ENCODE measurements around the gene WDR1. TPM values are rescaled to one million over a fixed set of nuclear protein-coding genes. Genes with fewer than 3 reads are reported as not detected.

The WDR1 gene
- total and polyA plus RNA-seq, 10 of the 15 experiments (the other 5 are each of a cell fraction or from before 2014, with no cell fraction given): 28.5 to 397 (median 290) TPM

DNA sequence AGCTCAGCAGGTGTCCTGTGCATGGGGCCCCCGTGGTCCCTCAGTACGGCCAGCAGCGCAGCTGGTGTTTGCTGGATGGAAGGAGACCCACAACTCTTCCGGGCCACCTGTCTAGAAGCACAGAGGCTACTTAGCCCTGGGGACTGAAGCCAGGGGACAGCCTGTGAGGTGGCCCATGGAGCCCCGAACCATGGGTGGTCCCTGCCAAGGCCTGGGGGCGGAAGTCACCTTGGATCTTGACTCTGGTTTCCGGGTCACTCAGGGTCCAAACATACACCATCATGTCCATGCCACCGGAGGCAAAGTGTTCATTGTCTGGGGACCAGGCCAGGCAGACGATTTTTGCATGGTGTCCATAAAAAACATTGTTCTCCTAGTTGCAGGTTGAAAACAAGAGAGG is 39.5 kb downstream of the WDR1 start:
- FAIRE-seq (no peak), ATAC-seq (no peak), DNase-seq (ENCODE audit: low read depth, low spot score) (no peak)
- Histone ChIP-seq H3K4me3 (no peak overlapping the region), H3K9ac (ENCODE audit: control insufficient read depth, insufficient read depth, low read length) (no peak overlapping the region), H3K9me3 (replicated peaks; ENCODE audit: control insufficient read depth, insufficient read depth, low read length) (no peaks in the 10 kb centered on the region), H3K27ac (ENCODE audit: control insufficient read depth, insufficient read depth) (no peak overlapping the region), H4K20me1 (ENCODE audit: control insufficient read depth, insufficient read depth) (peaks cover 3% of the 10 kb centered on the region; the same call in 1 of the 2 replicates), H3K36me3 (ENCODE audit: control insufficient read depth in 2 of 2, insufficient read depth in 2 of 2, low read length in 1 of 2) (peaks cover 64 to 68% of the 10 kb centered on the region in 2 experiments), H3K79me2 (ENCODE audit: control insufficient read depth, insufficient read depth, low read length) (no peaks in the 10 kb centered on the region), H3K4me2 (ENCODE audit: control insufficient read depth, insufficient read depth) (no peak overlapping the region), H2AFZ (ENCODE audit: control insufficient read depth, low read depth, low read length) (no peak overlapping the region), H3K4me1 (ENCODE audit: control insufficient read depth, insufficient read depth, low read length) (no peaks in the 10 kb centered on the region), H3K27me3 (replicated peaks in 1 of 2; ENCODE audit: control insufficient read depth in 2 of 2, insufficient read depth in 2 of 2, low read length in 1 of 2) (no peaks in the 10 kb centered on the region)
- intact Hi-C loops (cut with micrococcal nuclease; ENCODE audit: unreplicated experiment) (no loop called here), in situ Hi-C loops (cut with MboI) (no loop called here)
- ChIA-PET RAD21 (ENCODE audit: unreplicated experiment) (no interaction called here), SMC1A (ENCODE audit: uncharacterized antibody, unreplicated experiment) (no interaction called here), POLR2A (interaction anchor here (0.5 kb wide), 1 partner anchor 40 kb away, joined by 9 read pairs; the partner anchor contains the start of gene WDR1), CTCF (no interaction called here)
- TF ChIP-seq CHD2 (IDR thresholded peaks at IDR 0.05; ENCODE audit: borderline replicate concordance, low read depth, low read length): no peak
- no peak for TF ChIP-seq SRF (IDR thresholded peaks at IDR 0.05; ENCODE audit: low read depth in 2 of 2, low read length in 2 of 2)
- no peak for TF ChIP-seq CREB1 (IDR thresholded peaks at IDR 0.05; ENCODE audit: low read depth)
- TF ChIP-seq, protein P1, sequence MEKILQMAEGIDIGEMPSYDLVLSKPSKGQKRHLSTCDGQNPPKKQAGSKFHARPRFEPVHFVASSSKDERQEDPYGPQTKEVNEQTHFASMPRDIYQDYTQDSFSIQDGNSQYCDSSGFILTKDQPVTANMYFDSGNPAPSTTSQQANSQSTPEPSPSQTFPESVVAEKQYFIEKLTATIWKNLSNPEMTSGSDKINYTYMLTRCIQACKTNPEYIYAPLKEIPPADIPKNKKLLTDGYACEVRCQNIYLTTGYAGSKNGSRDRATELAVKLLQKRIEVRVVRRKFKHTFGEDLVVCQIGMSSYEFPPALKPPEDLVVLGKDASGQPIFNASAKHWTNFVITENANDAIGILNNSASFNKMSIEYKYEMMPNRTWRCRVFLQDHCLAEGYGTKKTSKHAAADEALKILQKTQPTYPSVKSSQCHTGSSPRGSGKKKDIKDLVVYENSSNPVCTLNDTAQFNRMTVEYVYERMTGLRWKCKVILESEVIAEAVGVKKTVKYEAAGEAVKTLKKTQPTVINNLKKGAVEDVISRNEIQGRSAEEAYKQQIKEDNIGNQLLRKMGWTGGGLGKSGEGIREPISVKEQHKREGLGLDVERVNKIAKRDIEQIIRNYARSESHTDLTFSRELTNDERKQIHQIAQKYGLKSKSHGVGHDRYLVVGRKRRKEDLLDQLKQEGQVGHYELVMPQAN (conservative IDR thresholded peaks at IDR 0.05): no peak
- no peak for TF ChIP-seq RAD51 (IDR thresholded peaks at IDR 0.05)
- TF ChIP-seq GABPA (IDR thresholded peaks at IDR 0.05; ENCODE audit: low read depth): no peak
- no peak for TF ChIP-seq HDAC2 (IDR thresholded peaks at IDR 0.05)
- no peak for TF ChIP-seq SREBF1 (IDR thresholded peaks at IDR 0.05; ENCODE audit: low read length)
- no peak for TF ChIP-seq MEF2A (IDR thresholded peaks at IDR 0.05; ENCODE audit: insufficient read depth, low read depth, low read length)
- no peak for TF ChIP-seq MYC (IDR thresholded peaks at IDR 0.05; ENCODE audit: insufficient read depth, insufficient read length, insufficient replicate concordance, low read length, severe bottlenecking)
- no peak for TF ChIP-seq POLR2A (IDR thresholded peaks at IDR 0.05; ENCODE audit: low read depth, low read length)
- TF ChIP-seq EZH2 (IDR thresholded peaks at IDR 0.05; ENCODE audit: borderline replicate concordance, control insufficient read depth, low read depth, low read length): no peak
- TF ChIP-seq ZNF24 (IDR thresholded peaks at IDR 0.05): no peak
- TF ChIP-seq RFX5 (IDR thresholded peaks at IDR 0.05; ENCODE audit: low read depth, low read length): no peak
- 85% methylated on average over 9 of the region's 9 CpGs for WGBS (ENCODE audit: insufficient coverage, insufficient replicate concordance, low lambda C conversion rate, missing lambda C conversion rate)
- BruUV-seq (replicated peaks): no TSS peak

All from GM12878 (cell line).